G401 (cell line): ENCODE results near the gene ACO2. TPM values are rescaled to one million over a fixed set of nuclear protein-coding genes. Genes with fewer than 3 reads are reported as not detected.
A peak's percentile ranks its signal among the peaks of the same experiment; 100 is the strongest.

Experiments used
- DNase-seq: peaks from one replicate; pipeline ENCODE4 v3.0.0-alpha.2; 2015; ENCODE audit warnings: low spot score
- in situ Hi-C: cut with HindIII; loops from 2 replicates; pipeline ENCODE4 v1.10.0; 2016; ENCODE audit warnings: low sequenced_read_pairs, mixed read lengths
- total RNA-seq: library from RNA; depleted of rRNA; stranded (reverse); fragments of >200 nt; shearing (Covaris generic); gene quantifications from 2 replicates; pipeline ENCODE4 v1.2.3, GENCODE V29; 2014

The ACO2 gene
- total RNA-seq, 1 experiment from 2014 or later = 184 TPM

DNA sequence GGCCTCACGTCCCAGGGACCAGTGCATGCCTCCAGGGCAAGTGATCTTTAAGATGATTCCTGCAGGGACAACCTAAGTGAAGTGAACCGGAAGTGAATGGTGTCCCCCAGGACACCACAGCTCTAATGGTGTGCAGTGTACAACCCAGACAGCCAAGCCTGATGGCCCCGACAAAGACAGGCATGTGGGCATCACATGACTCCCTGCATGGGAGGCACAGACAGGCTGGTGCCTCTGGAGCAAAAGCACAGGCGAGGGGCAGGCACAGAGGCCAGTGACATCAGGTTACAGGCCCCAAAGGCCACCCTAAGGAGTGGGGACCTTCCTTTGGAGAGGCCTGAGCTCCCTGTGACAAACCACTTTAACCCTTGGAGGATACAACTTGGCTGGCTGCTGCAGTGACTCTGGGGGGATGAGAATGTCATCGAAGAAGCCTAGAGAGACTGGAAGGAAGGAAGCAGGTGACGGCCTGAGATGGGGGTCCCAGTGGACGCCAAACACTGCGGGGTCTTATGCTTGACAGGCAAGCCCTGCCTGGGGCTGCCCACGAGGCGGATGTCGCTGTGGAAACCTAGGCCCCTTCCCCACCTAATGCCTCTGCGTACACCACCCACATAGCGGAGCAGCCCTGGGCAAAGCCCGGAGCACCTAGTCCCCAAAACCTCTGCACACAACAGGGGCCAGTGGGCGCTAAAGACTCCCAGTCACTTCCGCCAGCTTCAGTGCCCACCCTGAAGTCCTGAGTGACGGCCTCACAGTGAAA is 63.0 kb downstream of the ACO2 start:
- in situ Hi-C loops = no loop called here
- DNase-seq = no peak

DNA sequence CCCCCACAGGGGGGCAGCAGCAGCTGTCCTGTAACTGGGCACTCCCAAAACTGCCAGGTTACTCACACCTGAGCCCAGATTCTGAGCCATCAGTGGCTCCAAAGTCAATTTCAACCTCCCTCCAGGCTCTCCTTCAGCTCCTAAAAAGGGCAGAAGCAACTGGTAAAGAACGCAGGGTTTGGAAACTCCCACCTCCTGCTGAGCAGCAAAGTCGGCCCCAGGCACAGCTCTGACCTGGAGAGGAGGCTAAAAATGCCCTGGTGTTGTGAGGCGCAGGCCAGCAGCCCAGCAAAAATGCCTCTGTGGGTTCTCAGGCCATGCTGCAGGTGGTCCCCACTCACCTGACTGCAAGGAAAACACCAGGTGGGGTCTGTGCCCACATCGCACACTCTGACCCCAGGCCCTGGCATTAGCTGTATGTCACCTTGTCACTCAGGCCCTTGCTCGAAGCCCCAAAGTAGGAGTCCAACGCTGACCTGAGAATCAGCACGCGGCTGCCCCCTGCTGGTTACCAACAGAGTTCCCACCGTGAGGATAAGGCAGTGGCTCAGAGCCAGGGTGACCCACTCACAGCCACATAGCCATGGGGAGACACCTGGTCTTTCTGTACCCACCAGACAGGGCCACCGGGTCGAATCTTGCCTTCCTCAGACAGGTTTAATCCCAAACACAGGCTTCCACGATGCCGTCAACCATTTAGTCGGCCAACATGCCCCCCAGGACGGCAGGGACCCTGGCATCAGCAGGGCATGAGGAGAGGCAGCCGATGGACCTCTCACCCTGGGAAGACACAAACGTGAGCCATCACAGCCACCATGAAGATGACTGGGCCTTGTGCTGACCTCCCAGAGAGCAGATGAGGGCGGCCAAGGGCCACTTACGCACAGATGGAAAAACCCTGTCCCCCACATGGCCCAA is 64.2 kb downstream of the ACO2 start:
- peak; percentile 85 for DNase-seq
- in situ Hi-C loops = no loop called here

GRCh38 chr22:41534219-41534618 is 65.3 kb downstream of the ACO2 start:
- in situ Hi-C loops = no loop called here
- no peak for DNase-seq

- DNase-seq = peak; percentile 50
- in situ Hi-C loops = no loop called here
Measured at GRCh38 chr22:41535244-41535643, 66.3 kb downstream of the ACO2 start.

DNA sequence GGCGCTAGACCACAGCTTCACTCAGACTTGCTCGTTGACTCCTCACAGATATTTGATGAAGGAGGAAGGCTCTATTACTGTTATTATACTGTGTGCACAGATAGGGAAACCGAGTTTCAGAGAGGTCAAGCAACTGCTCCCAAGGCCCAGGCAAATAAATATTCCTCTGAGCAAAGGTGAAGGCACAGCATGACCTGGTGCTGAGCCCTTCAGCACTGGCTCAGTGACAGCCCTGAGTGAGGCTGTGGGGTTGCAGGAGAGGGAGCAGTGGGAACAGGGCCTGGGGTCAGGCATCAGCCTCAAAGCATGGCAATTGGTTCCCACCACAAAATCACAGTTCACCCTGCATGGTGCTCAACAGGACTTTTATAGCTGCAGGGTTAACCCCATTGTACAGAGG is 68.3 kb downstream of the ACO2 start:
- DNase-seq = no peak
- in situ Hi-C loops = no loop called here

- in situ Hi-C loops = no loop called here
- DNase-seq = peak; percentile 41
Measured at GRCh38 chr22:41538583-41538982, 69.7 kb downstream of the ACO2 start.

GRCh38 chr22:41539146-41540005 is 70.5 kb downstream of the ACO2 start:
- in situ Hi-C loops = no loop called here
- no peak for DNase-seq

- in situ Hi-C loops = no loop called here
- DNase-seq = no peak
Measured at GRCh38 chr22:41540006-41540315, 71.0 kb downstream of the ACO2 start.

DNA sequence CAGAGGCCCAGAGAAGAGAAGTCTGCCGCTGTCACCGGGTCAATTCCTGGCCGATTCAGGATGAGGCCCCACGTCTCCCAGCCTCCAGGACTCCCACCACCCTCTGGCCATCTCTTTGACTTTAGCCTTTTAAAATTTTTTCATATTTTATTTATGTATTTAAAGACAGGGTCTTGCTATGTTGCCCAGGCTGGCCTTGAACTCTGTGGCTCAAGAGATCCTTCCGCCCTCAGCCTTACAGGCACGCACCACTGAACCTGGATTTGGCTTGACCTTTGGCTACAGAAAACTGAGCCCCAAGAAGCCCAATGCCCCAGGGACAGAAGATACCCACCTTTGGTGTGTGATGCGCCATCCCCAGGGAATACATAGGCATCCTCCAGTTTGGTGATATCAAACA is 71.4 kb downstream of the ACO2 start:
- no peak for DNase-seq
- in situ Hi-C loops = no loop called here

DNA sequence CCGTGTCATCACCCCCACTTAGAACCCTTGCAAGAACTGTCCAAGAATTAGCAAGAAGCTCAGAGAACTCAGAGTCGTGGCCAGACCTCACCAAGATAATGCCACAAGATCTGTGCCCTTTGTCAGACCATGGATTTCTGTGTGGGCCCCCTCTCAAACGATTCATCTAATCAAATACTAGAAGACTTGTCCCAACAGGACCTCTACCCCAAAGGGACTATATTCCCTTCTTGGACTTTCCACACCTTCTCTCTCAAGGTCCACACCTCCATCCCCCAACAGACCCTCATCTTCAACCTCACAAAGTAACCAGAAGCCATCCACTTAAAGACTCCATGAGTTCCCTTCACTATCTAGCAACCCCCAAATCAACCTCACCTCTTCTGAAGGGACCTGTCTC is 72.6 kb downstream of the ACO2 start:
- no peak for DNase-seq
- in situ Hi-C loops = no loop called here

DNA sequence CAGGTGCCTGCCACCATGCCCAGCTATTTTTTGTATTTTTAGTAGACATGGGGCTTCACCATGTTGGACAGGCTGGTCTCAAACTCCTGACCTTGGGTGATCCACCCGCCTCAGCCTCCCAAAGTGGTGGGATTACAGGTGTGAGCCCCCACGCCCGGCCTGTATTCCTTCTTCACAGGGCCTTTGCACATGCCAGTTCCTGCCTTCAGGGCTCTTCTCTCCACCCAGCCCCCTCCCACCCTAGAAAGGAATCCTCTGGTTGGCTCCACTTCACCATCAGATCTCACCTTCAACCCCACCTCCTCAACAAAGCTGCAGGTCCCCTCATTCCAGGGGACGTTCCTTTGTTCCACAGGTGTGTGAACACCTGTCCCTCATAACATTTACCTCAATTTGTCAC is 73.3 kb downstream of the ACO2 start:
- in situ Hi-C loops = no loop called here
- DNase-seq = no peak

- in situ Hi-C loops = no loop called here
- peak; percentile 99 for DNase-seq
Measured at GRCh38 chr22:41543854-41544670, 75.1 kb downstream of the ACO2 start, which contains the start of gene POLR3H. TSS of gene POLR3H (minus strand) at chr22:41544470. CDS start at chr22:41544101, 369 bp downstream.

- in situ Hi-C loops = no loop called here
- DNase-seq = no peak
Measured at GRCh38 chr22:41544671-41545476, 76.0 kb downstream of the ACO2 start.

DNA sequence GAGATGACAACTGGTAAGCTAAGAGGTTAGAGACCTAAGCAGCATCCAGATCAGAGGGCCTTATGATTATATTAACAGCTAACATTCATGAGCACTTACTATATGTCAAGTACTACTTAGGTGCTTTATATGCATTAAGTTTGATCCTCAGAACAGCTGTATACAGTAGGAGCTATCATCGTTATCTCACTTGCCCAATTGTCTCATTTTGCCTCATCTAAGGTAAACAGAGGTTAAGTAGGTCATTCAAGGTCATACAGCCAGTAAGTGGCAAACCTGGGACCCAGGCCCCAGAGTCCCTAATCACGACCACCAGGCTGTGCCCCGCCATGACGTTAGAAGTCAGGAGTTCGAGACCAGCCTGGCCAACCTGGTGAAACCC is 79.9 kb downstream of the ACO2 start:
- in situ Hi-C loops = no loop called here
- no peak for DNase-seq

GRCh38 chr22:41550952-41551491 is 82.1 kb downstream of the ACO2 start:
- no peak for DNase-seq
- in situ Hi-C loops = no loop called here

DNA sequence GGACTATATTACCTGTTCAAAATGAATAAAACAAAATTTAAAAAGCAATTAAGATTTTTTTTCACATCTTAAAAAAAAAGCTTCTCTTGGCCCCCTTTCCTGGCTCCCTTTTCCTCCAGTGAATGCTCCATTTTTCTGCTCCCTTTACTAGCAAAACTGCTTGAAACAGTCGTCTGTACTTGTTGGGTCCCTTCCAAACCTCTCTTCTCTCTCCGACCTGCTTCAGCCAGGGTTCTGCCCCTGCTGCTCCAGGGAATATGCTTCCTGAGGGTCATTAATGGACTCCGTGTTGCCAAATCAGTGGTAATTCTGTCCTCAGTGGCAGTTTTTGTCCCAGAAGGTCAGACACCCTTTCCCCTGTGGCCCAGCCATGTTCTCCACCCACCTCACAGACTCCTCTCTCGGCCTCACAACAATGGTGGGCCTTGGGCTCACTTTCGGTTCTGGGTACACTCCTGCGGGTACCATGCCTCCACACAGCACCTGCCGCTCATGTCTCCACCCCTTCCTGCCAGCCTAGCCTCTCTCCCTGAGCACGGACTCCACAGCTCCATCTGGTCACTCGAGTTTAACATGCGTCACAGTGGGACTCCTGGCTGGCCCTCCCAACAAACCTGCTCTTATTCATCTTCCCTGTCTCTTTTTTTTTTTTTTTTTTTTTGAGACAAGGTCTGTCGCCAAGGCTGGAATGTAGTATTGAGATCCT is 83.1 kb downstream of the ACO2 start:
- in situ Hi-C loops = no loop called here
- peak; percentile 92 for DNase-seq

GRCh38 chr22:41555325-41555982 is 86.5 kb downstream of the ACO2 start:
- in situ Hi-C loops = no loop called here
- no peak for DNase-seq
